Skin of body (tissue), 2 donors: ENCODE measurements around the gene TMC8. TPM values are rescaled to one million over a fixed set of nuclear protein-coding genes. Genes with fewer than 3 reads are reported as not detected.
"Not testable (repeated sequence)": the region's sequence is repeated elsewhere in the genome, so short reads cannot be mapped to it uniquely, and the experiment has no call there.

Source experiments
- DNase-seq: peaks from one replicate; lab custom pipeline; 2025; lab: John Stamatoyannopoulos, UW
- total RNA-seq: library from RNA; depleted of rRNA; stranded (reverse); fragments of >200 nt; gene quantifications from one replicate; pipeline ENCODE4 v1.2.3, GENCODE V29; 2014

The TMC8 gene
- total RNA-seq, 1 donor from 2014 or later = 3.4 TPM

DNA sequence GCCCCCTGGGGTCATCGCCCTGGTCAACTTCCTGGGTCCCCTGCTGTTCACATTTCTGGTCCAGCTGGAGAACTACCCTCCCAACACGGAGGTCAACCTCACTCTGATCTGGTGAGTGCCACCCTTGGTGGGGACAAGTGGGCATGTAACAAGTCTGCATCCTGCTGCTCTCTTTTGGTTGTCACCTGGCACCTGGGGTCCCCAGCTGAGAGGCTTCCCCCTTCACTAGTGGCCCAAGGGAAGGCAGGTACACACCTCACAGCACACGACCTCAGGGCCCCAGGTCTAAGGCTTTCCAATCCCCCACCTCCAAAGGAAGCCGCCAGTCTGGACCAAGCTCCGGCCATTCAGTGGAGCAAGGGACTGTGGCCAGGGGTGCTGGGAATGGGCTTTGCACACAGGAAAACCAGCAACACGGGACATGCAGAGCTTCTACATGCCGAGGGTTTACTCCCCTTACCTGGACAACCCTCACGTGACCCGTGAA lies 4.4 kb downstream of the TMC8 start:
- no peak for DNase-seq

DNA sequence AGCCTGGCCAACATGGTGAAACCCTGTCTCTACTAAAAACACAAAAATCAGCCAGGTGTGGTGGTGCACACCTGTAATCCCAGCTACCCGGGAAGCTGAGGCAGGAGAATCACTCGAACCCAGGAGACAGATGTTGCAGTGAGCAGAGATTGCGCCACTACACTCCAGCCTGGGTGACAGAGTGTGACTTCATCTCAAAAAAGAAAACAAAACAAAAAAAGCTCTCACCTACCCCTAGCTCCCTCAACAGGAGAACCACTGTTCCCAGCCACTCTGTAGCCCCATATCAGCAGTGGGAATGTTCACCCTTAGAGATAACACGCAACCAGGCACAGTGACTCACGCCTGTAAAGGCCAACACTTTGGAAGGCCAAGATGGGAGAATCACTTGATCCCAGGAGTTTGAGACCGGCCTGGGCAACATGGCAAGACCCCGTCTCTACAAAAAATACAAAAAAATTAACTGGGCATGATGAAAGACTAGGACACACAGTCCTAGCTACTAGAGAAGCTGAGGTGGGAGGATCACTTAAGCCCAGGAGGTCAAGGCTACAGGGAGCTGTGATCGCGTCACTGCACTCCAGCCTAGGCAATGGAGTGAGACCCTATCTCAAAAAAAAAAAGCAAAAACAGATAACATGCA lies 5.4 kb downstream of the TMC8 start:
- no peak for DNase-seq

DNA sequence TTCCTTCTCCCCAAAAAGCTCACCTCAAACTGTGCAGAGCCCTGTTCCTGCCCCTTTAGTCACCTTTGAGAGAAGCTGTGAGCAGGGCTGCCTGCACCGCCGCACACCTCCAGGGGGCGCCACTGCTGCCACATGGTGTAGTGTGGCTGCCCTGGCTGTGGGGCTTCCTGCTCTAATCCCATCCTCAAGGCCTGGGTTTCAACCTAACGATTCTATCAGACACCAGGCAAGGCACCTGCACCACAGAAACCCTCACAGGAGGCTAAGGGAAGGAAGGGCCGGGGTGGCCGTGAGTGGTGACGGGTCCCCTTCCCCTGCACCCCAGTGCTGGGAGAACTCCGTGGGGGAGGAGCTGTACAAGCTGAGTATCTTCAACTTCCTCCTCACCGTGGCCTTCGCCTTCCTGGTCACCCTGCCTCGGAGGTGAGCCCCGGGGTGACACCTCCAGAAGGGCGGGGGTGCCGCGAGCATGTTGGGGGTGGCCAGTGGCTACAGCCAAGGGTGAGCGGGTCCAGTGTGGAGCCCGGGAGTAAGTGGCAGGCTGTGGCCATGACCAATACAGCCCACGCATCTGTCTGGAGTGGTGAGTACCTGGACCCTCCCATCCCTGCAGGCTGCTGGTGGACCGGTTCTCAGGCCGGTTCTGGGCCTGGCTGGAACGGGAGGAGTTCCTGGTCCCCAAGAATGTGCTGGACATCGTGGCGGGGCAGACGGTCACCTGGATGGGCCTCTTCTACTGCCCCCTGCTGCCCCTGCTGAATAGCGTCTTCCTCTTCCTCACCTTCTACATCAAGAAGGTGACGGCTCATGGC lies 7.0 kb downstream of the TMC8 start:
- DNase-seq = no peak

DNA sequence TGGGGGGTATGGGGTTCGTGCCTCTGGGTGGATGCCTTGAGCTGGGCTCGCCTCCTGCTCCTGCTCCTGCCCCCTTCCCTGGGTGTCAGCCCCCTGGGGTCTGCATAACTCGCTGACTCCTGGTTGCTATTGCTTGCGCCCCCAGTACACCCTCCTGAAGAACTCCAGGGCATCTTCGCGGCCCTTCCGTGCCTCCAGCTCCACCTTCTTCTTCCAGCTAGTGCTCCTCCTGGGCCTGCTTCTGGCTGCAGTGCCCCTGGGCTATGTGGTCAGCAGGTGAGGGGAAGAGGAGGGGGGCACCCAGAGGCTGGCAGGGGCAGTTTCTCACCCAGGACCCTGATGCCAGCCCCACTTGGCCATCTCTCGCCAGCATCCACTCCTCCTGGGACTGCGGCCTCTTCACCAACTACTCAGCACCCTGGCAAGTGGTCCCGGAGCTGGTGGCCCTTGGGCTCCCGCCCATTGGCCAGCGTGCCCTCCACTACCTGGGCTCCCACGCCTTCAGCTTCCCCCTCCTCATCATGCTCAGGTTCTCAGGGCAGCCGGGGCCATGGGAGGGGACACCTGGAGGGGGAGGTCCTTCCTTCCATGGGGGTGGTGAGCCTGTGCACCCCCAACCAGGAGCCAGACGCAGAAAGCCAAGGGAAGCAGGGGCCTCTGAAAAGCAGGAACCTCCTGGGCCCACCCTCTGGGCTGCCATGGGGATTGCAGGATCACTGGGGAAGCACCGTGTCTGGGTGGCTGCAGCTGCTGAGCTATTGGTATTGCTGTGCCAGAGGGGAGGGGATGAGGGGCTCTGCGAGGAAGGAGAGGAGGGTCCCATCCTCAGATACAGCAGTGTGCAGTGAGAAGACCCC lies 7.9 kb downstream of the TMC8 start:
- DNase-seq = no peak

DNA sequence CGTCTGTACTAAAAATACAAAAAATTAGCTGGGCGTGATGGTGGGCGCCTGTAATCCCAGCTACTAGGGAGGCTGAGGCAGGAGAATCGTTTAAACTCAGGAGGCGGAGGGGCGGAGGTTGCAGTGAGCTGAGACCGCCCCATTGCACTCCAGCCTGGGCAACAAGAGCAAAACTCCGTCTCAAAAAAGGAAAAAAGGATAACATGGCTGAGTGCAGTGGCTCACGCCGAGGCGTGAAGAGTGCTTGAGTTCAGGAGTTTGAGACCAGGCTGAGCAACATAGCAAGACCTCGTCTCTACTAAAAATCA lies 9.2 kb downstream of the TMC8 start:
- DNase-seq = not testable (repeated sequence)

DNA sequence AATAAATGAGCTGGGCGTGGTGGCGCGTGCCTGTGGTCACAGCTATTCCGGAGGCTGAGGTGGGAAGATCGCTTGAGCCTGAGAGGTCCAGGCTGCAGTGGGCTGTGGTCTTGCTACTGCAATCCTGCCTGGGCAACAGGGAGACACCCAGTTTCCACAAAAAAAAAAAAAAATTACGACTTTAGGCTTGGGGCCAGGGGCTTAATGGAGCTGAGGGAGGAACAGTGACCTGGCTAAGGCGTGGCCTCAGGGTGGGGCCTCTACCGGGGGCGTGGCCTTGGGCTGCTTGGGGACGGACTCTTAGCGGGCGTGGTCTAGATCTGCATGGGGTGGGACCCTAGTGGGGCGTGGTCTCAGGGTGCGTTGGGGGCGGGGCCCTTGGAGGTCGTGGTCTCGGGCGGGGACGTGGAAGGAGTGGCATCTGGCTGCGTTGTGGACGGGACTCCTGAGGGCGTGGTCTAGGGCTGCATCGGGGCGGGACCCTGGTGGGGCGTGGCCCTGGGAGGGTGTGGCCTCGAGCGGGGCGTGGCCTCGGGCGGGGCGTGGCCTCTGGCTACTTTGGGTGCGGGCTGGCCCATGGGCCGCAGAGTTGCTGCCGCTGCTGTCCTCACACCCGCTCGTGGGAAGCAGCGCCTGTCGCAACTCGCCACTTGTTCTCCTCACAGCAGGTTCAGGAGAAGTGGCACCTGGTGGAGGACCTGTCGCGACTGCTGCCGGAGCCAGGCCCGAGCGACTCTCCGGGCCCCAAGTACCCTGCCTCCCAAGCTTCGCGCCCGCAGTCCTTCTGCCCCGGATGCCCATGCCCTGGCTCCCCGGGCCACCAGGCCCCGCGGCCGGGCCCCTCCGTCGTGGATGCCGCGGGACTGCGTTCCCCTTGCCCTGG lies 9.8 kb downstream of the TMC8 start:
- DNase-seq = peak; percentile 18

DNA sequence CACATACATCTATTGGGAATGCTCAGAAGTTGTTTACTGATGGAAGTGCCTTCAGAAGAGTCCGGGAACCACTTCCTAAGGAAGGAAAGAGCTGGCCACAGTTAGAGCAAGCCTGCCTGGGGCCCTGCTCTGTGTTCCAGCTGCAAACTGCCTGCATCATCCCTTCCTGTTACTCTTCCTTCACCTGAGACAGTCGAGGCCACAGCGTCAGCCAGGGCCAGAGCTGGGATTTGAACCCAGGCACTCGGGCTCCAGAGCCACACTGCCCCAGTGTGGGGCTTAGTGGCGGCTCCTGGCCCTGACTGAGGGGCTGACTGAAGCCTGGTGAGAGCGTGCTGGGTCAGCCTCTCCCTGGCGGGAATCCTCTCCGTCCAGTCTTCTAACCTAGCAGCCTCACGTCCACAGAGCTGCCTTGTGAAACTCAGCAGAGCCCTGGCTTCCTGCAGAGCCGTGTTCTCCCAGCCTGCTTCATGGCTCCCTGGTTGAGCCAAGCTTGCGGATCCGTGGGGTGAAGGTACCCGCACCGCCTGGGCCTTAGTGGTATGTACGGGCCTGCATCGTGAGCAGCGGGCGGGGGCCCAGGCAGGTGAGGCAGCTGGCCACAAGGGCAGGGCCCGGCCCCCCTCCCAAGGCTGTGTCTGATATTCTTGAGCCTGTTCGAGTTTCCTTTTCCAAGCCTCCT lies 11.0 kb downstream of the TMC8 start:
- no peak for DNase-seq

DNA sequence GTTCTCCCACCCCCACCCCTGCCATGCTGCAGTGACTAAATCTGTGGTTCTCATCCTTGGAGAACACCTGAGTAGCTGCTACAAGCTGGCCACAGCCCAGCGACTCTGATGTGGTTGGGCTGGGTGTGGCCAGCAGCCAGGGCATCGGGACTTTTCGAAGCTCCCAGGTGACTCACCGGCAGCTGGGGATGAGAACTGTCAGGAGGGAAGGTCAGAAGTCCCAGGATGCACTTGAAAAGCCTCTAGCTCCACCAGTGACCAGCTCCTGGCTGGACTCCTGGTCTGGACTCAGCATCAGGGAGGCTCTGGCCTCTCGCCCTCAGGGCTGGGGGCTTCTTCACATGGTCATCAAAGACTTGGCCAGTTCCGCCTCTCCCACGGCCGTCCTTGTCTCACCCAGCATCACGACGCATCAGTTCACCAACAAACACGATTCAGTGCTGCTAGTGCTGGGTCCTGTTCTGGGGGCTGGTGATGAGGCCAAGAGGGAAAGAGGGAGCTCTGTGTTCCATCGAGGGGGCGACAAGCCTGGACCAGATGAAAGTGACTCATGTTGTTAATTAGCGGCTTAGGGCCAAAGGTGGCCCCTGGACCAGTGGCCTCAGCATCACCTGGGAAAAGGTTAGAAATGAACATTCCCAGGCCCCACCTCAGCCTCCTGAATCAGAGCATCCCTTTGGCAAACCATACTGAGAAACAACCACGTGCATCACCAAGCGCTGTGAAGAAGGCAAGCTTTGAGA lies 11.7 kb downstream of the TMC8 start:
- DNase-seq = no peak

DNA sequence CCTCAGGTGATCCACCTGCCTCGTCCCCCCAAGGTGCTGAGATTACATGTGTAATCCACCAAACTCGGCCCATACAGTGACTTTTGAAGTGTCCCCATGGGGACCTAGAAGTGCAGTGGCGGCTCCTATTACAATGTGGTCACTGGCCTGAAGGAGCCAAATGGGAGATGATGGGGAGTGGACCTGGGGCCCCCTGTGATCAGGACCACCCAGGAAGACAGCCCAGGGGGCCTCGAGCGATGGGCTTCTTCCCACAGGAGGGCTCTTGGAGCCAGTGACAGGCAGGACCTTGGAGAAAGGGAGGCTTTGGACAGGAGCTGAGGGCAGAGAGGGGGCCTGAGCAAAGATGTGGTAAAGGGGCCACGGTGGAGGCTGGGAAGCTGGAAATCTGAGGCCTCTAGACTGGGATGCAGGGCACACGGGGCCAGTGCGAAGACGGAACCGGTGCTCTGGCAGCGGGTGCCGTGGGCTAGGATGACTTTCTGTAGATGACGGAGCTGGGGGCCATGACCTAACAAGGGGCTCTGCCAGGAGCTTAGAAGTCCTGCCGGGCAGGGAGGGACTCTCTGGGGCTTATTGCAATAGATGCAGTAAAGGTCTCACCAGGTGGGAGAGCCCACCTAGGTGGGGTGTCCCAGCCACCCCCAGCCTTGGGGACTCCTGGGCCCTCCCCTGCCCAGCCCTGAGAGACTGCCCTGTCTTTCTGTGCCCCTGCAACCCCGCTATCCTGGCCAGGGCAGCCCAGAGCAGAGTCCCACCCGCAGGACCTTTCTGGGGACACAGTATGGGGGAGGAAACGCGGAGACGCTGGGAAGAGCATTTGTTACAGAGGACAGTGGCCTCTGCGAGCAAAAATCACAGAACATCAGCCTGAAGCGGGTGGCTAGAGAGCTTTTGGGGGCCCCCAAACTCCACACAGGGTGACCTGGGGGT lies 12.9 kb downstream of the TMC8 start:
- no peak for DNase-seq

DNA sequence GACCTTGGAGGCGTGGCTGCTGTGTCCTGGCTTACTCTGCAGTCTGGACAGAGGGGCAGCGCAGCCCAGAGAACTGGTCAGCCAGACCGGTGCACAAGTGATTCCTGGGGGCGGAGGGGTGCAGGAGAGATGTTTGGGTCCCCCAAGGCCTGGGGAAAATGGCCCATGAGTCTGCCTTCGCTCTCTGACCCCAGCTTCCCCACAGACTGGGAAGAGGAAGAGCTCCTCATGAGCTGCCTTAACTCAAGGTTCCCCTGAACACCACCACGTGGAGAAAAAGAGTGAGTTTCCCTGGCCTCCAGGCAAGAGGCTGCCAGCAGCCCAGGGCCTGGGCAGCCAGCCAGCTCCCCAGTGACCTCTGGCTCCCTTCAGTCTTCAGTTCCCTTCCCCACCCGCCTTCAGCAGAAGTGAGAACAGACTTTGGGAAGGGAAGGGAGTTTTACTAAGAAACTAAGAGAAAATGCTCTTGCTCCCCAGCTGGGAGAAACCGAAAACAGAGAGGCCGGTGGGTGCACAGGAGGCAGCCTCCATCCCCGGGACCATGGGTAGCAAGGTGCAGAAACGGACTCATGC lies 13.7 kb downstream of the TMC8 start:
- peak; percentile 58 for DNase-seq

DNA sequence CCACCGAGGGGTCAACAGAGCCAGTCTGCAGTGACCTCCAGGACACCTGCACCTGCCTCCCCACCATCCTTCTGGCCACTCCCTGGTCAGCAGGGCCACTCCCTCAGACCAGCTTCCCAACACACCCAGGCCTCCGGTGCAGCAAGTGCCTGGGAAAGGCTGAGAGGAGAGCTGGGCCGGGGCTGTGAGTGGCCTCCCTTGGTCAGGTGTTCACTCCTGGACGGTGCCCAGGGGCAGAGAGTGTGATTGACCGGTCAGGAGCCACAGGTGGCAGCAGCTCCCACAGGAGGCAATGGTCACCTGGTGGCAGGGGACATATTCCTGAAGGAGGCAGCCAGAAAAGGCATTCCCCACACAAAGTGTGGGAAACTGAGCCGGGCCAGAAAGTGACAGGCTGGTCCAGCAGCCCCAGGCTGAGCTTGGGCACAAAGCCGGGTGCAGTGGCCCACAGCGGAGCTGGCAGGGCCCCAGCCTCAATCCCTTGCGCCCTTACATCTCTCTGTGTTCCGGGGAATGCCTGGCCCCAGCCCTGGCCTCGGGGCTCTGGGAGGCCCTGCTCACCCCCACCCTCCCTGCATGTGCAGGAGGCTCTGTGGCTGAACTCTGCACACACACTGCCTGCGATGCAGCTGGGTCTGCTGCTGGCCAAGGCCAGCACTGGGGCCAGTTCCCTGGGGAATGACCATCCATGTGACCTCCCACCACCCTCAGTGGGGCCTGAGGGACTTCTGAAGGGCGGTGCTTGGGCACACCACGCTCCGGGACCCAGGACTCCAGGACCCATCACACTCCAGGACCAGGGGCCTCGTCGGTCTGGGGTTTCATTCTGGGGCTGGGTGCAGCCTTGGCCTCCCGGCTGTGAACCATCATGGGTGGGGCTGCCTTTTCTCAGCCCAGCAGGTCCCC lies 14.4 kb downstream of the TMC8 start:
- no peak for DNase-seq

DNA sequence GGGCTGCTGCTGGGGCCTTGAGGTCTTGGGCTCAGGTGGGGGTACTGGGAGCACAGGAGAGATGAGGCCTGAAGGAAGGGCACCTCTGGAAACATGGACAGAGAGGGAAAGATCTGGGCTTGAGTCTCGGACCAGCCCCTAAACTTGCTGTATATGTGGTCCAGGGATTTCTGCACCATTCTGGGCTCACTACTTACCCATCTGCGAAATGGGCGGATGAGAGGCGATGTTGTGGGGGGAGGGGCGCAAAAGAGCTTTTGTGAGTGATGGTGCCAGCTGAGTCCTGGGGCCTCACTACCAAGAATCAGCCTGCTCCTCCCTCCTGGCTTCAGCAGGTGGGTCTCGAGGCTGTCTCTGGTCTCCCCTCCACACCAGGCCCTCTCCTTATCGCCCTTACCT lies 15.9 kb downstream of the TMC8 start:
- no peak for DNase-seq

DNA sequence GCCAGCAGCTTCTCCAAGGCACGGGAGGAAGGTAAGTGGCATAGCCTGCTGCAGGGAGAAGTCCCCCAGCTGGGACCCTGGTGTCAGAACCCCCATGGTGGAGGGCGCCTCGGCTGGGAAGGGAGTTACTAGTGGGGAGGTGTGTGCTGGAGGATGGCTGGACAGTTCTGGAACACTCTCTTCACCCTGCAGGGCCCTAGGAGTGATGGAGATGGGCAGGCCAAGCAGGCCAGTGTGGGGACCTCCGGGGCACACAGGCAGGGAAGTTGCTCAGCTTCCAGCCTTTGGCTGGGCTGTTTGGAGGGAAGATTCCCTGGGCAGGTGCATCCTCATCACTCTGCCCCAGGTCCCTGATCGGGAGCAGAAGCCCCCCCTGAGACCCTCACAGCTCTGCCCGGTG lies 16.3 kb downstream of the TMC8 start:
- DNase-seq = no peak

DNA sequence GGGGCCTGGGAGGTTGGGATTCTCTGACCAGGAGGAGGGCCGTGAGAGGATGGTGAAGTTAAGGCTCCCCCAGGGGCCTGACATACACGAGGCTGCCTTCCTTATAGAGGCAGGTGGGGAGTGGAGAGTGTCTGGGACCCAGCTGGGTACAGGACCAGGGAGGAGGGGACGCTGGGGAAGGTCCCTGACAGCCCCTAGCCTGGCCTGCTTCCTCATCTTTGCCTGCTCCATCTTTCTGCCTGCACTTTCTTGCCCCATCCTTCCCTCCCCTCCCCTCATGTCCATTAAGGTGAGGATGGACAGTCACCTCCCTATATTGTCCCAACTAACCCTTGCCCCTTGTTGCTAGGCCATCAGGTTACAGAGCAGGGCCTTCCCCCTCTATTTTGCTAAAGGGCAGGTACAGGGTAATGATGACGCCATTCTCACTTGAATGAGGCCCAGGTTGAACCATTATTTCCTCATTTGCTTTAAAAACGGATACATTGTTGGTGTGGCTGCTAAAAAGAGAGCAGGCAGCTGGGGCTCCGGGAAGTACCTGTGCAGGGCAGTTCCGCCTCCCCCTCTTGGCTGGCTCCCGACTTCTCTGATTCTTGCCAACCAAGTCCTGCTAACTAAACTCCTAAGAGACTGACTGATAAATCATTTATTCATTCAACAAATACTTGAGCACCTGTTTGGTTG lies 16.9 kb downstream of the TMC8 start:
- no peak for DNase-seq

DNA sequence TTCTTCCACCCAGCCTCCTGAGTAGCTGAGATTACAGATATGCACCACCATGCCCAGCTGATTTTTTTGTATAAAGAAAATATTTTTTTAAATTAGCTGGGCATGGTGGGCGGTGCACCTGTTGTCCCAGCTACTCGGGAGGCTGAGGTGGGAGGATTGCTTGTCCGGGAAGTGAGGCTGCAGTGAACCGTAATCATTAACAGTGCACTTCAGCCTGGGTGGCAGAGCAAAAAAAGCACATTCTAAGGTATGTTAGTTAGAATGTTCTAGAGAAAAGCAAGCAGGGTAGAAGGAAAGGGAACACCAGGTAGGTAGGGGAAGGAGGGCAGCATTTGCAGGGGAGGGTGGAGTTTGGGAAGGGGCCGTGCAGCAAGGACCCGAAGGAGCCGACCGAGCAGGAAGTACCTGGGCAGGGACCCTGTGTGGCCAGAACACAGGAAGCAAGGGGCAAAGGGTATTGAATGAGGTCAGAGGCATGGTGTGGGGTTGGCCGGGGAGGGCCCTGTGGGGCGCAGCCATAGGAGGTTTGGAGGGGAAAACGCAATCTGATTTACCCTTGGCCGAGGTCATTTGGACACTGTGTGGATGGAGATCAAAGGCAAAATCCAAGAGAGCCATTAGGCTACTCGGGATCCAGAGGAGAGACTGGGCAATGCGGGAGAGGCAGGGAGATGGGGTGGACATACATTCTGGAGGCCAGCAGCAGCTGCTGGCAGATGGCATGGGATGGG lies 17.9 kb downstream of the TMC8 start:
- no peak for DNase-seq

DNA sequence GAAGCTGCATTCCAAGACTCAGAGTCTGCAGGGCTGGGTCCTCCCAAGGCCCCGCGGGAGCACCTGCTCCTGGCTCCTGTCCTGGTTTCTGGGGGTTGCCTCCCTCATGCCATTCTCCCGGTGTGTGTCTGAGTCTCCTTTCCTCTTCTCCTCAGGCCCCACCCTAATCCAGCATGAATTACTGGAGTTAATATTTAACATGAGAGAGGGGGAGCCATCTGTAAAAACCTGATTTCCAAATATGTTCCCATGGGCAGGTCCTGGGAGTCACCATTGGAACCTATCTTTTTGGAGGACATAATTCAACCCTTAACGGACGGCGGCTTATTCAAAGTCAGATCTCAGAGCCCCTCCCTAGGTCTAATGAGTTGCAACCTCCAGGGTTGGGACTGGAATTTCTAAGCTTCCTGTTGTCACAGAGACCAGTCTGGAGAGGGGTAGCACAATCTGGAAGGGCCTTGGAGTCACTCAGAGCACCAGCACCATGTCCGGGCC lies 21.0 kb downstream of the TMC8 start:
- no peak for DNase-seq
